ENCODE measurements around the gene BCKDK. TPM values are rescaled to one million over a fixed set of nuclear protein-coding genes. Genes with fewer than 3 reads are reported as not detected.
A peak's percentile ranks its signal among the peaks of the same experiment; 100 is the strongest.

The BCKDK gene
- total and polyA plus RNA-seq, 2 of the 13 experiments (the other 11 are each of a cell fraction or from before 2014, with no cell fraction given), result 24.9 to 42.6 TPM

DNA sequence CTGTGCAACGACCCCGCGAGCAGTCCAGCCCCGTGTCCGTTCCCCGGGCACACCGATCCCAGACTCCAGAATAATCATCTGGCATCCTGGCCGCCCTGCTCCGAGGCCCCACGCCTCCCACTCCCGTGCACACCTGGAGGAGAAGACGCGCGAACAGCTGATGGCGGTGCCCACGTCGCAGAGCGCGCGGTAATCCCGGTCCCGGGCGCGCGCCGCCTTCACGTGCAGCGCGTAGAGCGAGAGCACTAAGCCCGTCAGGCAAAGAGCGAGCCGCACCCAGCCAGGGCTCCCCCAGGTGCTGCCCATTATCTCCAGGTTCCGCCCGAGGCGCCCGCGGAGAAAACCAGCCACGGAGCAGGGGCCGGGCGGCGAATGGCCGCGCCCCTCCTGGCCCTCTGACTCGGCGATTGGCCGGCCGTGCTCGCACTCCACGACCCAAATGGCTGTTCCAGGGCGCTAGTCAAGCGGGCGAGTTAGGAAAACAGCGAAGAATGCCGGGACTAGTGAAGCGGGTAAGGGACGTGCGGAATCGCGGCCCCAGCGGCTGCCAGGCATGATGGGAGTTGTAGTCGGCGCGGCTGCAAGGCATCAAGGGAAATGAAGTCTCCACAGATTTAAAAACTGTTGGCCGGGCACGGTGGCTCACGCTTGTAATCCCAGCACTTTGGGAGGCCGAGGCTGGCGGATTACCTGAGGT lies 13.6 kb upstream of the BCKDK start, which contains the start of gene VKORC1 (continued):
- TF ChIP-seq POGZ (CRISPR knock-in tag; IDR thresholded peaks at IDR 0.05) (peak; percentile 90), BORCS8-MEF2B (CRISPR knock-in tag; IDR thresholded peaks at IDR 0.05) (peak; percentile 69), RFX5 (IDR thresholded peaks at IDR 0.05; ENCODE audit: low read depth, low read length) (0 out of 2 replicates have a peak, but pooled peaks have one; percentile 34), TEAD2 (CRISPR knock-in tag; IDR thresholded peaks at IDR 0.05) (peak; percentile 44; the same call in 1 of the 2 replicates), EHMT2 (IDR thresholded peaks at IDR 0.05; ENCODE audit: borderline replicate concordance, low read depth, low read length) (no peak), ZKSCAN5 (CRISPR knock-in tag; IDR thresholded peaks at IDR 0.05) (0 out of 2 replicates have a peak, but pooled peaks have one; percentile 1), MBD4 (IDR thresholded peaks at IDR 0.05; ENCODE audit: borderline replicate concordance, low read length) (no peak), JDP2 (CRISPR knock-in tag; IDR thresholded peaks at IDR 0.05; ENCODE audit: borderline replicate concordance) (no peak), ZNF629 (CRISPR knock-in tag; conservative IDR thresholded peaks at IDR 0.05) (no peak; the same call in 1 of the 2 replicates), PHF21A (CRISPR knock-in tag; IDR thresholded peaks at IDR 0.05) (peak; percentile 93), ZNF136 (CRISPR knock-in tag; IDR thresholded peaks at IDR 0.05; ENCODE audit: low read depth) (no peak), NPAS2 (CRISPR knock-in tag; IDR thresholded peaks at IDR 0.05; ENCODE audit: borderline replicate concordance) (no peak), NFIB (CRISPR knock-in tag; IDR thresholded peaks at IDR 0.05; ENCODE audit: borderline replicate concordance) (no peak), PRPF4 (IDR thresholded peaks at IDR 0.05; ENCODE audit: low read depth, low read length, poor library complexity, severe bottlenecking) (no peak), ZNF230 (CRISPR knock-in tag; IDR thresholded peaks at IDR 0.05) (0 out of 2 replicates have a peak, but pooled peaks have one; percentile 18), BRD4 (CRISPR knock-in tag; IDR thresholded peaks at IDR 0.05) (0 out of 2 replicates have a peak, but pooled peaks have one; percentile 64), ISL2 (CRISPR knock-in tag; IDR thresholded peaks at IDR 0.05) (no peak; the same call in 1 of the 2 replicates), MED8 (CRISPR knock-in tag; IDR thresholded peaks at IDR 0.05; ENCODE audit: insufficient replicate concordance) (peak; percentile 75), HMGA1 (CRISPR knock-in tag; conservative IDR thresholded peaks at IDR 0.05) (no peak), ZNF44 (CRISPR knock-in tag; IDR thresholded peaks at IDR 0.05) (no peak), SAP130 (CRISPR knock-in tag; IDR thresholded peaks at IDR 0.05; ENCODE audit: low read depth) (peak; percentile 98)
- TF ChIP-seq, protein P1, sequence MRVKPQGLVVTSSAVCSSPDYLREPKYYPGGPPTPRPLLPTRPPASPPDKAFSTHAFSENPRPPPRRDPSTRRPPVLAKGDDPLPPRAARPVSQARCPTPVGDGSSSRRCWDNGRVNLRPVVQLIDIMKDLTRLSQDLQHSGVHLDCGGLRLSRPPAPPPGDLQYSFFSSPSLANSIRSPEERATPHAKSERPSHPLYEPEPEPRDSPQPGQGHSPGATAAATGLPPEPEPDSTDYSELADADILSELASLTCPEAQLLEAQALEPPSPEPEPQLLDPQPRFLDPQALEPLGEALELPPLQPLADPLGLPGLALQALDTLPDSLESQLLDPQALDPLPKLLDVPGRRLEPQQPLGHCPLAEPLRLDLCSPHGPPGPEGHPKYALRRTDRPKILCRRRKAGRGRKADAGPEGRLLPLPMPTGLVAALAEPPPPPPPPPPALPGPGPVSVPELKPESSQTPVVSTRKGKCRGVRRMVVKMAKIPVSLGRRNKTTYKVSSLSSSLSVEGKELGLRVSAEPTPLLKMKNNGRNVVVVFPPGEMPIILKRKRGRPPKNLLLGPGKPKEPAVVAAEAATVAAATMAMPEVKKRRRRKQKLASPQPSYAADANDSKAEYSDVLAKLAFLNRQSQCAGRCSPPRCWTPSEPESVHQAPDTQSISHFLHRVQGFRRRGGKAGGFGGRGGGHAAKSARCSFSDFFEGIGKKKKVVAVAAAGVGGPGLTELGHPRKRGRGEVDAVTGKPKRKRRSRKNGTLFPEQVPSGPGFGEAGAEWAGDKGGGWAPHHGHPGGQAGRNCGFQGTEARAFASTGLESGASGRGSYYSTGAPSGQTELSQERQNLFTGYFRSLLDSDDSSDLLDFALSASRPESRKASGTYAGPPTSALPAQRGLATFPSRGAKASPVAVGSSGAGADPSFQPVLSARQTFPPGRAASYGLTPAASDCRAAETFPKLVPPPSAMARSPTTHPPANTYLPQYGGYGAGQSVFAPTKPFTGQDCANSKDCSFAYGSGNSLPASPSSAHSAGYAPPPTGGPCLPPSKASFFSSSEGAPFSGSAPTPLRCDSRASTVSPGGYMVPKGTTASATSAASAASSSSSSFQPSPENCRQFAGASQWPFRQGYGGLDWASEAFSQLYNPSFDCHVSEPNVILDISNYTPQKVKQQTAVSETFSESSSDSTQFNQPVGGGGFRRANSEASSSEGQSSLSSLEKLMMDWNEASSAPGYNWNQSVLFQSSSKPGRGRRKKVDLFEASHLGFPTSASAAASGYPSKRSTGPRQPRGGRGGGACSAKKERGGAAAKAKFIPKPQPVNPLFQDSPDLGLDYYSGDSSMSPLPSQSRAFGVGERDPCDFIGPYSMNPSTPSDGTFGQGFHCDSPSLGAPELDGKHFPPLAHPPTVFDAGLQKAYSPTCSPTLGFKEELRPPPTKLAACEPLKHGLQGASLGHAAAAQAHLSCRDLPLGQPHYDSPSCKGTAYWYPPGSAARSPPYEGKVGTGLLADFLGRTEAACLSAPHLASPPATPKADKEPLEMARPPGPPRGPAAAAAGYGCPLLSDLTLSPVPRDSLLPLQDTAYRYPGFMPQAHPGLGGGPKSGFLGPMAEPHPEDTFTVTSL (CRISPR knock-in tag; IDR thresholded peaks at IDR 0.05; ENCODE audit: borderline replicate concordance), result 0 out of 2 replicates have a peak, but pooled peaks have one; percentile 33
- TF ChIP-seq, protein P2, sequence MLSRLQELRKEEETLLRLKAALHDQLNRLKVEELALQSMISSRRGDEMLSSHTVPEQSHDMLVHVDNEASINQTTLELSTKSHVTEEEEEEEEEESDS (CRISPR knock-in tag; IDR thresholded peaks at IDR 0.05; ENCODE audit: borderline replicate concordance), result peak; percentile 74; the same call in 1 of the 2 replicates
- TF ChIP-seq, protein P3, sequence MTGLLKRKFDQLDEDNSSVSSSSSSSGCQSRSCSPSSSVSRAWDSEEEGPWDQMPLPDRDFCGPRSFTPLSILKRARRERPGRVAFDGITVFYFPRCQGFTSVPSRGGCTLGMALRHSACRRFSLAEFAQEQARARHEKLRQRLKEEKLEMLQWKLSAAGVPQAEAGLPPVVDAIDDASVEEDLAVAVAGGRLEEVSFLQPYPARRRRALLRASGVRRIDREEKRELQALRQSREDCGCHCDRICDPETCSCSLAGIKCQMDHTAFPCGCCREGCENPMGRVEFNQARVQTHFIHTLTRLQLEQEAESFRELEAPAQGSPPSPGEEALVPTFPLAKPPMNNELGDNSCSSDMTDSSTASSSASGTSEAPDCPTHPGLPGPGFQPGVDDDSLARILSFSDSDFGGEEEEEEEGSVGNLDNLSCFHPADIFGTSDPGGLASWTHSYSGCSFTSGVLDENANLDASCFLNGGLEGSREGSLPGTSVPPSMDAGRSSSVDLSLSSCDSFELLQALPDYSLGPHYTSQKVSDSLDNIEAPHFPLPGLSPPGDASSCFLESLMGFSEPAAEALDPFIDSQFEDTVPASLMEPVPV (CRISPR knock-in tag; IDR thresholded peaks at IDR 0.05), result peak; percentile 20; the same call in 1 of the 2 replicates
